HepG2 (cell line): ENCODE results near the gene NFIC. TPM values are rescaled to one million over a fixed set of nuclear protein-coding genes. Genes with fewer than 3 reads are reported as not detected.

Experiments used
- ATAC-seq: fragments of 200-7000 bp; cut with Tn5 transposase; 3 replicates; pipeline ENCODE4 v1.9.1; 2020; ENCODE audit warnings: mild to moderate bottlenecking, moderate library complexity
- BruUV-seq: library from RNA; stranded (reverse); fragments of 400-500 nt; replicated peaks from 2 replicates; lab custom pipeline; 2021; lab: Mats Ljungman, UMichigan
- CTCF ChIA-PET: fragments of 300-600 bp; formaldehyde crosslinking; extraction: SDS; loops from one replicate; lab custom pipeline; 2021; ENCODE audit warnings: low total read pairs, inconsistent platforms, low intra/inter-chr PET ratio; lab: Yijun Ruan, JAX
- POLR2A ChIA-PET: fragments of 350-600 bp; sonication (Branson Sonifier 250); formaldehyde crosslinking; loops from one replicate; lab custom pipeline; 2020; ENCODE audit warnings: antibody characterized with exemption, inconsistent platforms; lab: Yijun Ruan, JAX
- DNase-seq: peaks from one replicate; pipeline ENCODE4 v3.0.0-alpha.2; 2015; ENCODE audit warnings: low spot score
- FAIRE-seq: peaks from 3 replicates; lab custom pipeline; 2011; peaks lifted over from hg19 to GRCh38; lab: Jason Lieb, UNC
- H2AFZ ChIP-seq: one replicate; pipeline ENCODE4 v1.6.1; 2011; ENCODE audit warnings: low read length, inconsistent platforms
- H3K27ac ChIP-seq: fragments of 300-600 bp; 3 replicates; pipeline ENCODE4 v1.8.0; 2011; ENCODE audit warnings: mixed run types, mild to moderate bottlenecking, mixed read lengths, low read length, inconsistent platforms; ENCODE audit not compliant: insufficient read depth; ENCODE audit errors: extremely low read length
- H3K27me3 ChIP-seq, 2 experiments: fragments of 200-600 bp in 1 of 2; 2 replicates in 1 of 2; 3 replicates in 1 of 2; pipeline versions ENCODE4 v1.6.0 to v1.8.0; 2011; ENCODE audit warnings: low read length in 2 of 2, mild to moderate bottlenecking in 2 of 2, moderate library complexity in 2 of 2, inconsistent platforms in 1 of 2; ENCODE audit not compliant: insufficient read depth in 2 of 2, control insufficient read depth in 1 of 2
- H3K36me3 ChIP-seq, 2 experiments: fragments of 200-600 bp in 1 of 2; replicated peaks in 1 of 2; 2 replicates in 1 of 2; 3 replicates in 1 of 2; pipeline versions ENCODE4 v1.5.1 to v1.8.0; 2011; ENCODE audit warnings: low read length in 2 of 2, inconsistent platforms in 1 of 2; ENCODE audit not compliant: insufficient read depth in 2 of 2, control insufficient read depth in 1 of 2
- H3K4me1 ChIP-seq: 2 replicates; pipeline ENCODE4 v1.5.1; 2012; ENCODE audit warnings: low read length, inconsistent platforms; ENCODE audit not compliant: insufficient read depth
- H3K4me2 ChIP-seq: 2 replicates; pipeline ENCODE4 v1.6.0; 2011; ENCODE audit warnings: low read depth, low read length, inconsistent platforms
- H3K4me3 ChIP-seq, 3 experiments: fragments of 200-600 bp in 1 of 3; sonication (generic), shearing (Covaris generic) in 1 of 3; replicated peaks in 1 of 3; 2 replicates each; pipeline ENCODE4 v1.5.1; 2011 to 2016; ENCODE audit warnings: low read length in 3 of 3, inconsistent platforms in 2 of 3, low read depth in 2 of 3, mild to moderate bottlenecking in 2 of 3, control low read depth in 1 of 3, mixed read lengths in 1 of 3; ENCODE audit not compliant: insufficient read depth in 1 of 3
- H3K79me2 ChIP-seq: one replicate; pipeline ENCODE4 v1.6.1; 2011; ENCODE audit warnings: low read length, inconsistent platforms; ENCODE audit not compliant: insufficient read depth
- H3K9ac ChIP-seq: 2 replicates; pipeline ENCODE4 v1.6.0; 2011; ENCODE audit warnings: mild to moderate bottlenecking, low read depth, low read length, inconsistent platforms; ENCODE audit not compliant: insufficient read depth
- H3K9me3 ChIP-seq: 2 replicates; pipeline ENCODE4 v1.5.1; 2012; ENCODE audit warnings: mild to moderate bottlenecking, low read length
- H4K20me1 ChIP-seq: 2 replicates; pipeline ENCODE4 v1.6.0; 2011; ENCODE audit warnings: inconsistent platforms, mild to moderate bottlenecking, low read length, moderate library complexity; ENCODE audit not compliant: insufficient read depth
- ADNP ChIP-seq: sonication (generic); formaldehyde crosslinking; IDR thresholded peaks from 2 replicates; pipeline ENCODE4 v1.4.0; 2020; ENCODE audit warnings: missing genetic modification reagents
- KDM1A ChIP-seq: IDR thresholded peaks from 2 replicates; pipeline ENCODE4 v1.6.1; 2016; ENCODE audit warnings: missing compliant biosample characterization
- NCOR1 ChIP-seq: fragments of 200-600 bp; sonication (generic); IDR thresholded peaks from 2 replicates; pipeline ENCODE4 v1.7.0; 2017; ENCODE audit warnings: antibody characterized with exemption, low read length, borderline replicate concordance
- ZBTB33 ChIP-seq: sonication (generic); formaldehyde crosslinking; IDR thresholded peaks from 2 replicates; pipeline ENCODE4 v1.4.0; 2020; ENCODE audit warnings: missing genetic modification reagents
- ZMYM3 ChIP-seq: sonication (generic); formaldehyde crosslinking; IDR thresholded peaks from 2 replicates; pipeline ENCODE4 v1.5.1; 2020; ENCODE audit warnings: mild to moderate bottlenecking, missing genetic modification reagents
- ZNF275 ChIP-seq: sonication (generic); formaldehyde crosslinking; IDR thresholded peaks from 2 replicates; pipeline ENCODE4 v1.8.0; 2022; ENCODE audit warnings: missing genetic modification reagents, mild to moderate bottlenecking, inconsistent platforms, borderline replicate concordance
- ZNF629 ChIP-seq: sonication (generic); formaldehyde crosslinking; conservative IDR thresholded peaks from 2 replicates; pipeline ENCODE4 v1.5.0; 2020; ENCODE audit warnings: missing genetic modification reagents
- ZNF646 ChIP-seq: sonication (generic); formaldehyde crosslinking; IDR thresholded peaks from 2 replicates; pipeline ENCODE4 v1.9.0; 2021; ENCODE audit warnings: mild to moderate bottlenecking, missing genetic modification reagents
- WGBS: methylation state at CpG from one replicate; pipeline ENCODE4 v1.1.6; 2017; ENCODE audit warnings: low lambda C conversion rate; 5-methylcytosine and 5-hydroxymethylcytosine counted together
- in situ Hi-C: cut with HindIII; loops from 2 replicates; pipeline ENCODE4 v1.10.0; 2017; ENCODE audit warnings: low pct_unique_long_range_greater_than_20kb; ENCODE audit not compliant: extremely low pct_ligation_motif_present
- intact Hi-C: fragments of 100-400 bp; cut with micrococcal nuclease; formaldehyde crosslinking; loops from one replicate; pipeline ENCODE4 v1.10.0; 2022; ENCODE audit not compliant: unreplicated experiment
- polyA plus RNA-seq, 8 experiments: library from polyadenylated mRNA; depleted of rRNA in 3 of 8; stranded (reverse) in 7 of 8; unstranded in 1 of 8; fragments of >200 nt; fragmentation: Illumina TruSeq in 4 of 8; extraction: Trizol in 4 of 8; gene quantifications; 2 replicates each; pipeline versions ENCODE4 v1.2.1 to v1.2.3, GENCODE V29; 2011 to 2016; ENCODE audit warnings: low read depth in 4 of 8, missing spikeins in 1 of 8, mixed read lengths in 1 of 8; ENCODE audit not compliant: insufficient read depth in 1 of 8
- total RNA-seq, 5 experiments: library from RNA; depleted of rRNA; stranded (reverse); fragments of >200 nt; fragmentation: Illumina TruSeq; extraction: Trizol; gene quantifications; 2 replicates each; pipeline ENCODE4 v1.2.3, GENCODE V29; 2016; ENCODE audit warnings: low read depth in 1 of 5

The NFIC gene
- total and polyA plus RNA-seq, 2 of the 13 experiments (the other 11 are each of a cell fraction or from before 2014, with no cell fraction given): 1.3 to 2.5 TPM

- TF ChIP-seq ZBTB33 (CRISPR knock-in tag): 0 out of 2 replicates have a peak, but pooled peaks have one; percentile 27
Observed at GRCh38 chr19:3361384-3362216, 4.8 kb upstream of the NFIC start (continued).

GRCh38 chr19:3362217-3362906 lies 4.0 kb upstream of the NFIC start:
- Histone ChIP-seq H3K9me3 (no peaks in the 10 kb centered on the region), H2AFZ (no peak overlapping the region), H3K36me3 (no peaks in the 10 kb centered on the region), H3K27ac (no peak overlapping the region), H3K79me2 (peaks cover 4% of the 10 kb centered on the region), H3K4me3 (no peak overlapping the region), H3K4me2 (no peak overlapping the region), H4K20me1 (0 out of 2 replicates have a peak, but pooled peaks cover 3% of the 10 kb centered on the region), H3K27me3 (peaks cover 3 to 8% of the 10 kb centered on the region in 2 experiments; a peak in 4 of 5 replicates), H3K4me1 (peaks cover 36% of the 10 kb centered on the region), H3K9ac (no peak overlapping the region)
- ATAC-seq (no peak), FAIRE-seq (no peak), DNase-seq (no peak)
- BruUV-seq: TSS peak; percentile 52
- TF ChIP-seq ZNF629 (peak; percentile 96), ZNF646 (CRISPR knock-in tag) (peak; percentile 69; the same call in 1 of the 2 replicates), ZNF275 (CRISPR knock-in tag) (no peak), NCOR1 (no peak), ADNP (CRISPR knock-in tag) (peak; percentile 65; the same call in 1 of the 2 replicates), ZMYM3 (CRISPR knock-in tag) (peak; percentile 39; the same call in 1 of the 2 replicates), KDM1A (peak; percentile 44; the same call in 1 of the 2 replicates)
- WGBS: 82% methylated on average over 7 of the region's 9 CpGs
- CTCF ChIA-PET: no interaction called here
- in situ Hi-C loops: no loop called here
- POLR2A ChIA-PET: interaction anchor here (1.2 kb wide), 1 partner anchor 20 kb away, joined by 4 read pairs; no protein-coding TSS in a partner anchor
- intact Hi-C loops: no loop called here
